ENCODE measurements around the gene ANGPT4.

DNA sequence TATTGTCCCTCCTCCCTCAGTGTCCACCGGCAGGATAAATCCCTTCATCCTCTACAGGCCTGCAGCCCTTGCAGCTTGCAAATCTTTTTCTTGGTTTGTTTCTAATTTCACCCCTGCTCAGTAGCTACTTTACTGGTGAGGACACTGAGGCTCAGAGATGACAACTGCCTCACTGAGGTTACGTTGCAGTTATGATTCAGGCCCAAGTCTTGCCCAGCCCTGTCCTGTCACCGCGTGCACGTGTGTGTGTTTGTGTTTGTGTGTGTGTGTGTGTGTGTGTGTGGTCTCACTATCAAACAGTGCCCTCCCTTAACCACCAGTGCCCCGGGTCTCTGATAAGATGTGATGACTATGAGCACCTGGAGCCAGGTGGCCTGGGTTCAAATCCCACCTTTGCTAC, 61.5 kb downstream of the ANGPT4 start:
- TF ChIP-seq ZNF263 (CRISPR knock-in tag; IDR thresholded peaks at IDR 0.05; ENCODE audit: low read depth) (no peak), HMGA2 (CRISPR knock-in tag; IDR thresholded peaks at IDR 0.05) (no peak), TP53 (CRISPR knock-in tag; IDR thresholded peaks at IDR 0.05) (no peak)
- TF ChIP-seq, protein P1, sequence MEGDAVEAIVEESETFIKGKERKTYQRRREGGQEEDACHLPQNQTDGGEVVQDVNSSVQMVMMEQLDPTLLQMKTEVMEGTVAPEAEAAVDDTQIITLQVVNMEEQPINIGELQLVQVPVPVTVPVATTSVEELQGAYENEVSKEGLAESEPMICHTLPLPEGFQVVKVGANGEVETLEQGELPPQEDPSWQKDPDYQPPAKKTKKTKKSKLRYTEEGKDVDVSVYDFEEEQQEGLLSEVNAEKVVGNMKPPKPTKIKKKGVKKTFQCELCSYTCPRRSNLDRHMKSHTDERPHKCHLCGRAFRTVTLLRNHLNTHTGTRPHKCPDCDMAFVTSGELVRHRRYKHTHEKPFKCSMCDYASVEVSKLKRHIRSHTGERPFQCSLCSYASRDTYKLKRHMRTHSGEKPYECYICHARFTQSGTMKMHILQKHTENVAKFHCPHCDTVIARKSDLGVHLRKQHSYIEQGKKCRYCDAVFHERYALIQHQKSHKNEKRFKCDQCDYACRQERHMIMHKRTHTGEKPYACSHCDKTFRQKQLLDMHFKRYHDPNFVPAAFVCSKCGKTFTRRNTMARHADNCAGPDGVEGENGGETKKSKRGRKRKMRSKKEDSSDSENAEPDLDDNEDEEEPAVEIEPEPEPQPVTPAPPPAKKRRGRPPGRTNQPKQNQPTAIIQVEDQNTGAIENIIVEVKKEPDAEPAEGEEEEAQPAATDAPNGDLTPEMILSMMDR (IDR thresholded peaks at IDR 0.05) = no peak
- TF ChIP-seq, protein P2, sequence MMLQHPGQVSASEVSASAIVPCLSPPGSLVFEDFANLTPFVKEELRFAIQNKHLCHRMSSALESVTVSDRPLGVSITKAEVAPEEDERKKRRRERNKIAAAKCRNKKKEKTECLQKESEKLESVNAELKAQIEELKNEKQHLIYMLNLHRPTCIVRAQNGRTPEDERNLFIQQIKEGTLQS (CRISPR knock-in tag; conservative IDR thresholded peaks at IDR 0.05) = no peak
- TF ChIP-seq, protein P3, sequence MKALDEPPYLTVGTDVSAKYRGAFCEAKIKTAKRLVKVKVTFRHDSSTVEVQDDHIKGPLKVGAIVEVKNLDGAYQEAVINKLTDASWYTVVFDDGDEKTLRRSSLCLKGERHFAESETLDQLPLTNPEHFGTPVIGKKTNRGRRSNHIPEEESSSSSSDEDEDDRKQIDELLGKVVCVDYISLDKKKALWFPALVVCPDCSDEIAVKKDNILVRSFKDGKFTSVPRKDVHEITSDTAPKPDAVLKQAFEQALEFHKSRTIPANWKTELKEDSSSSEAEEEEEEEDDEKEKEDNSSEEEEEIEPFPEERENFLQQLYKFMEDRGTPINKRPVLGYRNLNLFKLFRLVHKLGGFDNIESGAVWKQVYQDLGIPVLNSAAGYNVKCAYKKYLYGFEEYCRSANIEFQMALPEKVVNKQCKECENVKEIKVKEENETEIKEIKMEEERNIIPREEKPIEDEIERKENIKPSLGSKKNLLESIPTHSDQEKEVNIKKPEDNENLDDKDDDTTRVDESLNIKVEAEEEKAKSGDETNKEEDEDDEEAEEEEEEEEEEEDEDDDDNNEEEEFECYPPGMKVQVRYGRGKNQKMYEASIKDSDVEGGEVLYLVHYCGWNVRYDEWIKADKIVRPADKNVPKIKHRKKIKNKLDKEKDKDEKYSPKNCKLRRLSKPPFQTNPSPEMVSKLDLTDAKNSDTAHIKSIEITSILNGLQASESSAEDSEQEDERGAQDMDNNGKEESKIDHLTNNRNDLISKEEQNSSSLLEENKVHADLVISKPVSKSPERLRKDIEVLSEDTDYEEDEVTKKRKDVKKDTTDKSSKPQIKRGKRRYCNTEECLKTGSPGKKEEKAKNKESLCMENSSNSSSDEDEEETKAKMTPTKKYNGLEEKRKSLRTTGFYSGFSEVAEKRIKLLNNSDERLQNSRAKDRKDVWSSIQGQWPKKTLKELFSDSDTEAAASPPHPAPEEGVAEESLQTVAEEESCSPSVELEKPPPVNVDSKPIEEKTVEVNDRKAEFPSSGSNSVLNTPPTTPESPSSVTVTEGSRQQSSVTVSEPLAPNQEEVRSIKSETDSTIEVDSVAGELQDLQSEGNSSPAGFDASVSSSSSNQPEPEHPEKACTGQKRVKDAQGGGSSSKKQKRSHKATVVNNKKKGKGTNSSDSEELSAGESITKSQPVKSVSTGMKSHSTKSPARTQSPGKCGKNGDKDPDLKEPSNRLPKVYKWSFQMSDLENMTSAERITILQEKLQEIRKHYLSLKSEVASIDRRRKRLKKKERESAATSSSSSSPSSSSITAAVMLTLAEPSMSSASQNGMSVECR (CRISPR knock-in tag; IDR thresholded peaks at IDR 0.05; ENCODE audit: borderline replicate concordance) = no peak
- TF ChIP-seq, protein P4, sequence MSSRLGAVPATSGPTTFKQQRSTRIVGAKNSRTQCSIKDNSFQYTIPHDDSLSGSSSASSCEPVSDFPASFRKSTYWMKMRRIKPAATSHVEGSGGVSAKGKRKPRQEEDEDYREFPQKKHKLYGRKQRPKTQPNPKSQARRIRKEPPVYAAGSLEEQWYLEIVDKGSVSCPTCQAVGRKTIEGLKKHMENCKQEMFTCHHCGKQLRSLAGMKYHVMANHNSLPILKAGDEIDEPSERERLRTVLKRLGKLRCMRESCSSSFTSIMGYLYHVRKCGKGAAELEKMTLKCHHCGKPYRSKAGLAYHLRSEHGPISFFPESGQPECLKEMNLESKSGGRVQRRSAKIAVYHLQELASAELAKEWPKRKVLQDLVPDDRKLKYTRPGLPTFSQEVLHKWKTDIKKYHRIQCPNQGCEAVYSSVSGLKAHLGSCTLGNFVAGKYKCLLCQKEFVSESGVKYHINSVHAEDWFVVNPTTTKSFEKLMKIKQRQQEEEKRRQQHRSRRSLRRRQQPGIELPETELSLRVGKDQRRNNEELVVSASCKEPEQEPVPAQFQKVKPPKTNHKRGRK (CRISPR knock-in tag; IDR thresholded peaks at IDR 0.05; ENCODE audit: borderline replicate concordance) = no peak
- TF ChIP-seq, protein P5, sequence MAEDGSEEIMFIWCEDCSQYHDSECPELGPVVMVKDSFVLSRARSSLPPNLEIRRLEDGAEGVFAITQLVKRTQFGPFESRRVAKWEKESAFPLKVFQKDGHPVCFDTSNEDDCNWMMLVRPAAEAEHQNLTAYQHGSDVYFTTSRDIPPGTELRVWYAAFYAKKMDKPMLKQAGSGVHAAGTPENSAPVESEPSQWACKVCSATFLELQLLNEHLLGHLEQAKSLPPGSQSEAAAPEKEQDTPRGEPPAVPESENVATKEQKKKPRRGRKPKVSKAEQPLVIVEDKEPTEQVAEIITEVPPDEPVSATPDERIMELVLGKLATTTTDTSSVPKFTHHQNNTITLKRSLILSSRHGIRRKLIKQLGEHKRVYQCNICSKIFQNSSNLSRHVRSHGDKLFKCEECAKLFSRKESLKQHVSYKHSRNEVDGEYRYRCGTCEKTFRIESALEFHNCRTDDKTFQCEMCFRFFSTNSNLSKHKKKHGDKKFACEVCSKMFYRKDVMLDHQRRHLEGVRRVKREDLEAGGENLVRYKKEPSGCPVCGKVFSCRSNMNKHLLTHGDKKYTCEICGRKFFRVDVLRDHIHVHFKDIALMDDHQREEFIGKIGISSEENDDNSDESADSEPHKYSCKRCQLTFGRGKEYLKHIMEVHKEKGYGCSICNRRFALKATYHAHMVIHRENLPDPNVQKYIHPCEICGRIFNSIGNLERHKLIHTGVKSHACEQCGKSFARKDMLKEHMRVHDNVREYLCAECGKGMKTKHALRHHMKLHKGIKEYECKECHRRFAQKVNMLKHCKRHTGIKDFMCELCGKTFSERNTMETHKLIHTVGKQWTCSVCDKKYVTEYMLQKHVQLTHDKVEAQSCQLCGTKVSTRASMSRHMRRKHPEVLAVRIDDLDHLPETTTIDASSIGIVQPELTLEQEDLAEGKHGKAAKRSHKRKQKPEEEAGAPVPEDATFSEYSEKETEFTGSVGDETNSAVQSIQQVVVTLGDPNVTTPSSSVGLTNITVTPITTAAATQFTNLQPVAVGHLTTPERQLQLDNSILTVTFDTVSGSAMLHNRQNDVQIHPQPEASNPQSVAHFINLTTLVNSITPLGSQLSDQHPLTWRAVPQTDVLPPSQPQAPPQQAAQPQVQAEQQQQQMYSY (CRISPR knock-in tag; IDR thresholded peaks at IDR 0.05) = no peak
- TF ChIP-seq, protein P6, sequence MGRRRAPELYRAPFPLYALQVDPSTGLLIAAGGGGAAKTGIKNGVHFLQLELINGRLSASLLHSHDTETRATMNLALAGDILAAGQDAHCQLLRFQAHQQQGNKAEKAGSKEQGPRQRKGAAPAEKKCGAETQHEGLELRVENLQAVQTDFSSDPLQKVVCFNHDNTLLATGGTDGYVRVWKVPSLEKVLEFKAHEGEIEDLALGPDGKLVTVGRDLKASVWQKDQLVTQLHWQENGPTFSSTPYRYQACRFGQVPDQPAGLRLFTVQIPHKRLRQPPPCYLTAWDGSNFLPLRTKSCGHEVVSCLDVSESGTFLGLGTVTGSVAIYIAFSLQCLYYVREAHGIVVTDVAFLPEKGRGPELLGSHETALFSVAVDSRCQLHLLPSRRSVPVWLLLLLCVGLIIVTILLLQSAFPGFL (CRISPR knock-in tag; IDR thresholded peaks at IDR 0.05; ENCODE audit: borderline replicate concordance) = no peak
- TF ChIP-seq, protein P7, sequence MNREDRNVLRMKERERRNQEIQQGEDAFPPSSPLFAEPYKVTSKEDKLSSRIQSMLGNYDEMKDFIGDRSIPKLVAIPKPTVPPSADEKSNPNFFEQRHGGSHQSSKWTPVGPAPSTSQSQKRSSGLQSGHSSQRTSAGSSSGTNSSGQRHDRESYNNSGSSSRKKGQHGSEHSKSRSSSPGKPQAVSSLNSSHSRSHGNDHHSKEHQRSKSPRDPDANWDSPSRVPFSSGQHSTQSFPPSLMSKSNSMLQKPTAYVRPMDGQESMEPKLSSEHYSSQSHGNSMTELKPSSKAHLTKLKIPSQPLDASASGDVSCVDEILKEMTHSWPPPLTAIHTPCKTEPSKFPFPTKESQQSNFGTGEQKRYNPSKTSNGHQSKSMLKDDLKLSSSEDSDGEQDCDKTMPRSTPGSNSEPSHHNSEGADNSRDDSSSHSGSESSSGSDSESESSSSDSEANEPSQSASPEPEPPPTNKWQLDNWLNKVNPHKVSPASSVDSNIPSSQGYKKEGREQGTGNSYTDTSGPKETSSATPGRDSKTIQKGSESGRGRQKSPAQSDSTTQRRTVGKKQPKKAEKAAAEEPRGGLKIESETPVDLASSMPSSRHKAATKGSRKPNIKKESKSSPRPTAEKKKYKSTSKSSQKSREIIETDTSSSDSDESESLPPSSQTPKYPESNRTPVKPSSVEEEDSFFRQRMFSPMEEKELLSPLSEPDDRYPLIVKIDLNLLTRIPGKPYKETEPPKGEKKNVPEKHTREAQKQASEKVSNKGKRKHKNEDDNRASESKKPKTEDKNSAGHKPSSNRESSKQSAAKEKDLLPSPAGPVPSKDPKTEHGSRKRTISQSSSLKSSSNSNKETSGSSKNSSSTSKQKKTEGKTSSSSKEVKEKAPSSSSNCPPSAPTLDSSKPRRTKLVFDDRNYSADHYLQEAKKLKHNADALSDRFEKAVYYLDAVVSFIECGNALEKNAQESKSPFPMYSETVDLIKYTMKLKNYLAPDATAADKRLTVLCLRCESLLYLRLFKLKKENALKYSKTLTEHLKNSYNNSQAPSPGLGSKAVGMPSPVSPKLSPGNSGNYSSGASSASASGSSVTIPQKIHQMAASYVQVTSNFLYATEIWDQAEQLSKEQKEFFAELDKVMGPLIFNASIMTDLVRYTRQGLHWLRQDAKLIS (CRISPR knock-in tag; IDR thresholded peaks at IDR 0.05; ENCODE audit: borderline replicate concordance) = no peak

All from WTC11 (cell line).